HG02798 (cell line): Measurements from ENCODE around the gene MPZL1.
"Not testable (repeated sequence)": the region's sequence is repeated elsewhere in the genome, so short reads cannot be mapped to it uniquely, and the experiment has no call there.

Experiments
- ATAC-seq: cut with Tn5 transposase; IDR thresholded peaks from one replicate; pipeline ENCODE4 v1.9.1; 2021; ENCODE audit warnings: mild to moderate bottlenecking; ENCODE audit not compliant: unreplicated experiment, poor library complexity

MPZL1 gene

DNA sequence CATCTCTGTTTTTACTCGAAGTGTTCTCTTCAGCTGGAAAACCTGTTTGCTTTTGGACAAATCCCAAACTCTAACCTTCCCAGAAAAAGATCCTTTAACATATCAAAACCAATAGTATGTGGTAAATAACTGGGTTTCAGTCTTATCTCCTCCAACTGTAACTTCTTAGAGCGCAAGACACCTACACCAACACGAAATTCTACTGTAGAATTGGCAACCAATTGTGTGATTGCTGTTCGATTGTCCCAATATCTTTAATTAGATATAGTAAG lies 5.8 kb upstream of the MPZL1 start:
- ATAC-seq = no peak

DNA sequence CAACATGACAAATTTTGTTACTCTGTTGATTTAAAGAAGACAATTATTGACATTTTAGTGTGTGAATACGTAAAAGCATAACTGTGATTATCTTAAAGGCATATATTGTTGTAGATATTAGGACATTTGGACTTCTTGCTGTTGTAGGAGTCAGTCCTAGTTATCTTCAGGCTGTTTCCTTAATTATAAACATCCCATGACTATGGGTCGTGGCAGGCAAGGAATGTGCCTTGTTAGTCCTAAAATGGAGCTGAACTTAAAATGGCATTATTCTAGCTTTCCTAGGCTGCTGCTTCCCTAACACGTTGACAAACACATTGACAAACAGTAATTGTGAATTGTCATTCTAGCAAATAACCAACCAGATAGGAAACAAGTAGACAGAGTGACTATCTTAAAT lies 4.4 kb upstream of the MPZL1 start:
- ATAC-seq = no peak

DNA sequence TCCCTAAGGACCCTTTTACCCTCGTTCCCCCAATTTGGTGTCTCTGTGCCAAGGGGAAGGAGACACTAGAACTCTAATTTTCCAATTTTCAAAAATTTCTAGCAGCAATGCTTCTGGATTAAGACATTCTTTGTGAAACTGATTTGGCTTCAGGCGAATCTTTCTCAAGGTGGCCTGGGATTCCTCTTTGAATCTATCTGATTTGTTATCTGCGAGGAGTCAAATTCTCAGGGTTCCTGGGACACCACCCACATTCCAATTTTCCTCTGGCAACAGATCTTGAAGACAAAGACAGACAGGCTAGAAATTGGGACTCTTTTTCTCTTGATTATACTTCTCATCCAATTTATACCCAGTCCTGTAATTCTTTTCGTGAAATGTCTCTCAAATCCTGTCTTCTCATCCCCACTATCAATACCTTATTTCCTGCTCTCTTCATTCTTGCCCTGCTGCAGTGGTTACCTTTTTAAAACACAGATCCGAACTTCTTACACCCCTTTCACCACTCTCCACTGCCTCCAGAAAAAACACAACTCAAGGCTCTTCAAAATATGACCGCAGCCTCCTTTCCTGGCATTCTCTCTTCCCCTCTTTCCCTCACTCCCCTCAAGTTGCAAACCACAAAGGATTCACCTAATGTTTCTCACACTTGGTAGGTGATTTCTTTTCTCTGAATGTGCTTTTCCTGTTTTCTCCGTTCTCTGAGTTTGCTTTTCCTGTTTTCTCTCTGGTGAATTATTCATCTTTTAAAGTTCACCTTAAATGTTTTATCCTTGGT lies 2.7 kb upstream of the MPZL1 start:
- no peak for ATAC-seq

DNA sequence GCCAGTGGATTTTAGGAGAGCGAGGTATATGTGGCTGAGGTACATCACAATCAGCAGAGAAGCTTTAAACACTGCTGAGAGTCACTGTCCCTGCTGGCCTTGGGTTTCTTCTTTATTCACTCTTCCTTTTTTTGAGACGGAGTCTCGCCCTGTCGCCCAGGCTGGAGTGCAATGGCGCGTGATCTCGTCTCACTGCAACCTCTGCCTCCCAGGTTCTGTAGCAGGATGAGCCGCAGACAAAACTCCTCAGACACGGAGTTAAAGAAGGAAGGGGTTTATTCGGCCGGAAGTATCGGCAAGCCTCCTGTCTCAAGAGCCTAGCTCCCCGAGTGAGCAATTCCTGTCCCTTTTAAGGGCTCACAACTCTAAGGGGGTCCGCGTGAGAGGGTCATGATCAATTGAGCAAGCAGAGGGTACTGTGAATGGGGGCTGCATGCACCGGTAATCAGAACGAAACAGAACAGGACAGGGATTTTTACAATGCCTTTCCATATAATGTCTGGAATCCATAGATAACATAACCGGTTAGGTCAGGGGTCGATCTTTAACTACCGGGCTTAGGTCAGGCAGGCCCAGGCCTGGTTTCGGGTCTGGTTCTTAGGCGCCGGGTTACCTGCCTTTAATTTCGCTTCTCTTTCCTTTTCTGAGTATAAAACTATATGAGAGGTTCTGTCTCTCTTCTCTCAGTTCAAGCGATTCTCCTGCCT lies 1.9 kb upstream of the MPZL1 start:
- not testable (repeated sequence) for ATAC-seq

DNA sequence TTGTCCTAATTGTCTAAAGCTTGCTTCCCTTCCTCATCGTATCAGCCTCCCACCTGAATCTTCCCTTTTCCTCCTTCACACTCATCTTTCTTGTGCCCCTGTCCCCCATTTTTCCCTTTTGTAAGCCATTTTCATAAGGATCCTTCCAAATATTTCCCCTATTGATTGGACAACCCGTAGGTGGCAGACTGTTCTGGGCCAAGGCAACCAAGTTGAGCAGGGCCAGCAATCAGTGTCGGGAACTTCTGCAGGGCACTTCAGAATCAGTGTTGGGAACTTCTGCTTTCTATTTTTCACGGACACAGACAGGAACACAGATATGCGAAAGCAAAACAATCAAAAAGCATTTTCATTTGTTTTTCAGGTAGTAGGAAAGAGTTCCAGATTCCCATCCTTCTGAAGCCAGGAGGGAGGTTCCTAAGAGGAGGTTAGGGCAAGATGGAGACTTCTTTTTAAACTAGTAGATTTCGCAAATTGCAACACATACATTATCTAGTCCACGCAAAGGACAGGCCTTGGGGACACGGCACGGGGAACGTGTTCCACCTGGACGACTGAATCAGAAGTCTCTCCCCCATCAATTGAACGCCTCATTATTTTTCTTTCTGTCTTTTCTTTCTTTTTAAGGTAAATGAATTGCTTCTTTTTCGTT lies 691 bp upstream of the MPZL1 start:
- no peak for ATAC-seq

DNA sequence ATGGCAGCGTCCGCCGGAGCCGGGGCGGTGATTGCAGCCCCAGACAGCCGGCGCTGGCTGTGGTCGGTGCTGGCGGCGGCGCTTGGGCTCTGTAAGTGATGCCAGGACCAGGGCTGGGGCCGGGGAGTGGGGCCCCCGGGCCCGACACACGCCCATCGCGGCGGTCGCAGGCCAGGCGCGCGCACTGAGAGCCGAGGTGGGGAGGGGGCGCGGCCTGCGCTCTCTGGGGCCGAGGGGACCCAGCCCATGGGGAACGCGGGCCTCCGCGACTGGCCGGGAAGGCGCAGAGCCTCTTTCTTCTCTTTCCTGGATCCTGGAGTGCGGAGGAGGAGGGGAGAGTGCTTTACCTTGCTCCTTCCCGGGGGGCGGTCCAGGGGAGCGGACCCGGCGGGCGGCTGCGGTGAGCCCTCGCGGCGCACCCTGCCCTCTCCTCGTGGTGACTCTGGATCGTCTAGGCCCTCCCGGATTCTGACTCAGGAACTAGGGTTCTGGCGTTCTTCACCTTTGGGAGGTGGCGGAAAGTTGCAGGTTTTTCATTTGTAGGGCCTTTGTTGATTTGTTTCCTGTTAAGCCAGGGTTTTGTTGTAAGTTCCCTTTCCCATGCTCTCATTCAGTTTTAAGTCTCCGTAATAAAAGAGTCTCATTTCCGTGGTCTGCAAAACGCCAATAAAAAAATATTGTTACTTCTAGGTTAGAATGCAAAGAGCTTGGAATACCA lies 529 bp downstream of the MPZL1 start:
- ATAC-seq = peak; percentile 28

DNA sequence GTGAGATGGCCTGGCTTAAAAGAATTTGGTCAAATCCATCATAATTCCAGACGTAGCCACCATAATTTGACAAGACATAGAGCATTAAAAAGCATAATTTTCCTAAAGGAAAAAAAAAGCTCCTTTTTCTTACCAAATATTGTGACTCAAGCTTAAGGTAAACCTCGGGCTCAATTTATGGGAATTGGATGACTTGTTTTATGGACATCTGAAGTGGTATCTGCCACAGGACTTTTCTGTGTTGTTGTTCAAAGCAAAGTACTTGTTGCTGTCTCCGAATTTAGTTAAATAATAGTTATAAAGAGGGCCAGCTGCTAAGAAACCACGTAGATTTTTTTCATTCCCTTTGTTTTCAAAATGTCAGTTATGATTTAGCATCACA lies 1.1 kb downstream of the MPZL1 start:
- no peak for ATAC-seq

DNA sequence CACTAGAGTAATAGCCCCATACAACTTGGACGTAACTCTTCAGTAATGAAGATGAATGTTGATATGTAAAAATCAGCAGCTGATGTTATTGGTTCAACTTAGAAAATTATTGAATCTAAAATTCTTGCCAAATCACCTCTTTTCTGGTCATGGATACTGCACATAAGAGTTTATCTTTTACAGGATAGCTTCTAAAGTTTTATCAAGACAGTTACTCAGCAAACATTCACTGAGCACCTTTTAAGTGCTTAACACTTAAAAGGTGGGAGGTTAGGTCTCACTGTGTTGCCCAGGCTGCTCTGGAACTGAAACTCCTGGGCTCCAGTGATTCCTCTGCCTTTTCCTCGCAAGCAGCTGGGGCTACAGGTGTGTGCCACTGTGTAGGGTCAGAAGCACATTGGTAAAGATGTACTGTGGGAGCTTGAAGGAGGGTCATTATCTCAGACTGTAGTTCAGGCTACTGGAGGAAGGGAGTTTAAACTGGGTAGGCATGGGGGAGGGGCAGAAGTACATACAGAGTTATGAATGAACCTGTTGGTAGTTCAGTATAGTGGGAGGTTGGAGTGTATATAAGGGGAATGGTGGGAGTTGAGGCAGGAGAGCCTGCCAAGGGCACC lies 2.0 kb downstream of the MPZL1 start:
- ATAC-seq = no peak

DNA sequence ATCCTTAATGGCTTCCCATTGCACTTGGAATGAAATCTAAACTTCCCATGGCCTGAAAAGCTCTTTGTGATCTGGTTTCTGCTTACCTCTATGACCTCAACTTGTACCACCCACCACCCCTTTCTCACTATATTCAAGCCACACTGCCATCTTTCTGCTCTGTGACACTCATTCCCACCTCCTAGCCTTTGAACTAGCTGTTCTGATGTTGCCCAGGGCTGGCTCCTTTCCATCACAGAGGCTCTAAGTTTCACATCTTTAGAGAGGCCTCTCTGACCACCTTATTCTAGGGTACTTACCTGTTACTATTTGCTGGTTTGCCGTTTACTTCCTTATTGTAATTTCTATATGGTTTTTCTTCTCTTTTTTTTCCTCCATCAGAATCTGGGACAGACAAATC lies 4.2 kb downstream of the MPZL1 start:
- no peak for ATAC-seq

DNA sequence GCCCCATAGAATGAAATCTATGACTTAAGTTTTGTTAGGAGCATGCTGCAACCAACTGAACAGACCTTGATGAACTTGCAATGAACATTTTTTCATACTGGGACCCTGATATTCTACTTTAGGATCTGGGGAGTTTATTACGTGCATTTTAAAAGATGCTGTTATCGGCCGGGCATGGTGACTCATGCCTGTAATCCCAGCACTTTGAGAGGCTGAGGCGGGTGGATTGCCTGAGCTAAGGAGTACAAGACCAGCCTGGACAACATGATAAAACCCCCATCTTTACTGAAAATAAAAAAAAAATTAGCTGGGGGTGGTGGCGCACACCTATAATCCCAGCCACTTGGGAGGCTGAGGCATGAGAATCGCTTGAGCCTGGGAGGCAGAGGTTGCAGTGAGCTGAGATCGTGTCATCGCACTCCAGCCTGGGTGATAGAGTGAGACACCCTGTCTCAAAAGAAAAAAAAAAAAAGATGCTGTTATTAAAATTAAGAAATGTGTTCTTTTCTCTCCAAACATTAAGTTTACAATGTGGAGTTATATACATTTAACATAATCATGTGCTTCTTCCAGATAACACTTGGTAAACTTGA lies 7.1 kb downstream of the MPZL1 start:
- no peak for ATAC-seq

DNA sequence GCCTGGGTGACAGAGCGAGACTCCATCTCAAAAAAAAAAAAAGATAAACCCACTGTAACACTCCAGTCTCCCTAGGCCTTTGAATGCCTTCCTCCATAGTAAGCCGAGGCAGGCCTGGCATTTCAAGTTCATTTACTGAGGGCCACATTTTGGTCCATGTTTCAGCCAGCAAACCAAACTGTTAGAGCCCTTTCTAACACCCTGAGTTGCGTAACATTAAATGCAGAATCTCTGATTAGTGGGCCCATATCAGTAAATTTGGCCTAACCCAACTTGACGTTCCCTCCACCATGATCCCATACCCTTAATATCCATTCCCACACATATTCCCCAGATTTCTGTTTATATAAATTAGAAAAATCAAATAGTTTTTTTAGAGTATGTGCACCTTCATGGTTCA lies 12.4 kb downstream of the MPZL1 start:
- ATAC-seq = no peak

DNA sequence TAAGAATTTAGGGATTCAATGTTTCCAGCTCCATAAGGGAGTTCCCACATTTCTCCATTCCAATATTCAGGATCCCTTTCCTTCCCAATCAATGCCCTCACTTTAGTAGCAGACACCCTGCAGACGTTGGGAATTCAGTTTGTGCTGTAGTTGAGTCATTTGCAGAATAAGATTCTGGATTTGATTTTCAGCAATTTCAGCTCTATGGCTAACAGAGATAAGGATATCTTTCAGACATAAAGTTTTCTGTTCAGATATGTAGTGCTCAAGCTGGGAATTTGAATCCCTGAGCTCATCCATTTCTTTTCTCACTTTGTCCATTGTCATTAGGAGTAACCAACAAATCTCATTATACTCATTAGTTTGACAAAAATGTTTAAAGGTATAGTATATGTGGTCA lies 13.1 kb downstream of the MPZL1 start:
- no peak for ATAC-seq

DNA sequence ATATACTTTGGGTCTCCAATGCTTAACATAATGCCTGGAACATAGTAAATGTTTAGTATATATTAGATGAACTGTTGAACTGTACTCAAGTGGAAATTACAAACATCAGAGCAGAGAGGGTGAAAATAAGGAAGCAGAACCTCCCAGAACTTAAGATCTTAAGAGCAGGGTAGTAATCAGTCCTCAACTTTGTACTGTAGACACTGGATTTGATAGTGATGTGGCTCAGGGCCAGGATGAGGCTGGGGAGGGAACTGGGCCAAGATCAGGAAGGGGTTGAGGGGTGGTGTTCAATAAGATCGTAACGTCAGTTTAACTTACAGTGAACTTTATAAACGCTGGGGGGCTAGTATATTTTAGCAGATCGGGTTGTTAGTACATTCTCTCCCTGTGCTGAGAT lies 15.4 kb downstream of the MPZL1 start:
- no peak for ATAC-seq

DNA sequence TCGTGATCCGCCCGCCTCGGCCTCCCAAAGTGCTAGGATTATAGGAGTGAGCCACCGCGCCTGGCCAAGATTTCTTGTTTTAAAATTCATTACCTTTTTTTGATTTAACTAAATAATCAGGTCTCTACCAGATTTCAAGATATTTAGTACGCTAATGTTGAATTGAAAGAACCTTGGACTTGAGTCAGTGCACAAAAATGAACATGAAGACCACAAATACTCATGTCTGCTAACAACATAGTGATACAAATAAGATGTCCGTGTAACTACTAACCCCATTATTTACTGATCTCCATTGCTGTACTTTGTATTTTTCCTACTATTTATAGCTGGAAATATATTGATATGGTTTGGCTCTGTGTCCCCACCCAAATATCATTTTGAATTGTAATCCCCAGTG lies 16.4 kb downstream of the MPZL1 start:
- ATAC-seq = no peak

DNA sequence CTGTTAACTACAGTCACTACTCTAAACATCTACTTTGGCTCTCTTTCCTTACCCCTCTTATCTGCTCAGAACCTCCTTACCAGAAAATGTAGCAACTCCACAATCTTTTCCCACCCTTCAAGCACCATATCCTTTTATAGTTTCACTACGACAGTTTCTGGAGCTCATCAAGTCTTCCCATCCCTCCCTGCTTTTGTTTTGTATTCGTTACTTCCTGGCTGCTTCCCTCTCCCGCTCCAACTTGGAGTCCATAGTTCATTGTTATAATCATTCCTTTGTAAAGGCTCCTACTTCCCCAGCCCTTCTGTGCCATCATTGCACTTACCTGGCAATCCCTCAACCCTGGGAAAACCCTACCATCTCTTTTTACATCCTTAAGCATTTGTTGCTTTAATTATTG lies 18.0 kb downstream of the MPZL1 start:
- no peak for ATAC-seq

DNA sequence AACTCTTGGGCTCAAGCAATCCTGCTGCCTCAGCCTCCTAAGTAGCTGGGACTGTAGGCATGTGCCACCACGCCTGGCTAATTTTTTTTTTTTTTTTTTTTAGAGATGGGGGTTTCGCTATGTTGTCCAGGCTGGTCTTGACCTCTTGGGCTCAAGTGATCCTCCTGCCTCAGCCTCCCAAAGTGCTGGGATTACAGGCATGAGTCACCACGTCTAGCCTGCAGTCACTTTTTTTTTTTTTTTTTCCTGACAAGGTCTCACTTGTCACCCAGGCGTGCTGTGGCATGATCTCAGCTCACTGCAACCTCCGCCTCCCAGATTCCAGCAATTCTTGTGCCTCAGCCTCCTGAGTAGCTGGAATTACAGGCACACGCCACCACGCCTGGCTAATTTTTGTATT lies 19.3 kb downstream of the MPZL1 start:
- ATAC-seq = not testable (repeated sequence)

DNA sequence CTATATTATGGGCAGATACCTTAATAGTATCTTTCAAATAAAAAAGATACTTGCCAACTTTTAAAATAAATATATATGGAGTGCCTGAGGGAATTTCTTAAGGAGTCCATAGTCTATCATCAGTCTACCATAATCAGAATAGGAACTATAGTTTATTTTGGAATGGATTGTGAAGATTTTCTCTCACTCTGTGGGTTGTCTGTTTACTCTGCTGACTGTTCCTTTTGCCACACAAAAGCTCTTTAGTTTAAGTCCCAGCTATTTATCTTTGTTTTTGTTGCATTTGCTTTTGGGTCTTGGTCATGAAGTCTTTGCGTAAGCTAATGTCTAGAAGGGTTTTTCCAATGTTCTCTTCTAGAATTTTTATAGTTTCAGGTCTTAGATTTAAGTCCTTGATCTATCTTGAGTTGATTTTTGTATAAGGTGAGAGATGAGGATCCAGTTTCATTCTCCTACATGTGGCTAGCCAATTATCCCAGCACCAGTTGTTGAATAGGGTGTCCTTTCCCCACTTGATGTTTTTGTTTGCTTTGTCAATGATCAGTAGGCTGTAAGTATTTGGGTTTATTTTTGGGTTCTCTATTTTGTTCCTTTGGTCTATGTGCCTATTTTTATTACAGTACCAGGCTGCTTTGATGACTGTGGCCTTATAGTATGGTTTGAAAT lies 20.7 kb downstream of the MPZL1 start:
- not testable (repeated sequence) for ATAC-seq

DNA sequence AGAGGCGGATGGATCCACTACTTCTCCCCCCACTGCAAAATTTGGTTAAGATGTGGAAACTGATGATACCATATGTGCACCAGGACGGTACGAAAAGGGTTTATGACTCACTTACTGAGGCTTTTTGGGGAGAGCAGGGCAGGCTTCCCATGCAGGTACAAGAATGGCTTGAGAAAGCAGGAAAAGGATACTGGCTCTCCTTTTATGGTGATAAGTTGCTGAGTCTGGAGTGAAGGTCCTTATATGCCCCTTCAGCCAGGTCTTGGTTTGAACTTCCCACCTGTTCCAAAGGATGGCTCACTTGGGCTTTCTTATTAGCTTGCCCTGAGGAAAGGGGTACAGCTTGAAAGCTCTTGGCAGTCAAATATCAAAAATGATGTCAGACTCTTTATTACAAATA lies 23.1 kb downstream of the MPZL1 start:
- ATAC-seq = no peak

DNA sequence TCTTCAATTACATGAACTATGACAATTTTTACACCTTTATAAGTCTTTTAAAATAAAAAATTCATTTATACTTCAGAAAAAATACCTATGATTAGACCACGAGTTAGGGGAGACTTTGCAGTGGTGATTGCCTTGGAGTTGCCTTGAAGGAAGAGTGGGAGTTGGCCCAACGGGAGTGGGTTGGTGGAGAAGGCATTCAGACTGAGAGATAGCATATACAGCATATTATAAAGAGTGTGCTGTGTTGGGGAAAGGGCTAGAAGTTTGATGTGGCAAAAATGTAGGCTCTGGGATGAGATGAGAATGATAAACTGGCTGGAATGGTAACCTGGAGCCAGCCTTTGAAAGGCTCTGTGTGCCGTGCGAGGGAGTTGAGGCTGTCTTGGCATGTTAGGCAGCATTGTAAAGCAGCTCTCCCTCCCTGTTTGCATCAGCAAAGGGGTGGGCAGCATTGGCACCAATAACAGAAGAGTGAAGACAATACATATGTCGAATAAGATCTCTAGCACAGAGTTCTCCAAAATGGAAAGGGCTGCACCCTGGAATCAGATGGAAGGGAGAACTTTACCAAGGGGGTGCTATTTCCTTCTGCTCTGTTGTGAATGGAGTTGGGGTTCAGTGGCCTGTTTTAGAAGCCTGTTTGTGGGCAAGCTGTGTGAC lies 24.4 kb downstream of the MPZL1 start:
- no peak for ATAC-seq
